Neuronal stem cell (in vitro differentiated cells): ENCODE data around the gene RFX4.

Source experiments
- DNase-seq: peaks from one replicate; pipeline ENCODE4 v3.0.0-alpha.2; 2013; ENCODE audit warnings: low spot score
- H2AFZ ChIP-seq: one replicate; pipeline ENCODE4 v1.6.1; 2013; ENCODE audit warnings: mild to moderate bottlenecking, low read length, inconsistent platforms
- H2AK5ac ChIP-seq: 2 replicates; pipeline ENCODE4 v1.6.1; 2013; ENCODE audit warnings: low read depth, mild to moderate bottlenecking, inconsistent platforms, low read length, moderate library complexity, mixed read lengths
- H2BK120ac ChIP-seq: 2 replicates; pipeline ENCODE4 v1.6.1; 2013; ENCODE audit warnings: low read depth, mild to moderate bottlenecking, inconsistent platforms, low read length, moderate library complexity, mixed read lengths
- H2BK12ac ChIP-seq: one replicate; pipeline ENCODE4 v1.6.1; 2013; ENCODE audit warnings: low read length, inconsistent platforms
- H2BK15ac ChIP-seq: 2 replicates; pipeline ENCODE4 v1.6.1; 2013; ENCODE audit warnings: mild to moderate bottlenecking, low read length, inconsistent platforms, mixed read lengths
- H2BK5ac ChIP-seq: one replicate; pipeline ENCODE4 v1.6.1; 2013; ENCODE audit warnings: inconsistent platforms, mild to moderate bottlenecking, low read length, moderate library complexity
- H3K14ac ChIP-seq: one replicate; pipeline ENCODE4 v1.6.1; 2013; ENCODE audit warnings: low read length, inconsistent platforms
- H3K18ac ChIP-seq: 2 replicates; pipeline ENCODE4 v1.6.1; 2013; ENCODE audit warnings: low read length, inconsistent platforms
- H3K23ac ChIP-seq: 2 replicates; pipeline ENCODE4 v1.6.1; 2013; ENCODE audit warnings: low read depth, mild to moderate bottlenecking, mixed read lengths, low read length, inconsistent platforms; ENCODE audit not compliant: poor library complexity
- H3K27ac ChIP-seq: replicated peaks from 3 replicates; pipeline ENCODE4 v1.5.1; 2013; ENCODE audit warnings: low read length, inconsistent platforms
- H3K27me3 ChIP-seq, 3 experiments: 2 replicates each; pipeline ENCODE4 v1.6.1; 2013; ENCODE audit warnings: low read length in 3 of 3, mild to moderate bottlenecking in 2 of 3, inconsistent platforms in 1 of 3, low read depth in 1 of 3, mixed read lengths in 1 of 3, moderate library complexity in 1 of 3; ENCODE audit not compliant: control insufficient read depth in 3 of 3, insufficient read depth in 3 of 3
- H3K36me3 ChIP-seq, 2 donors: replicated peaks in 1 of 2; 2 replicates each; pipeline ENCODE4 v1.6.1; 2013; ENCODE audit warnings: low read length in 2 of 2; ENCODE audit not compliant: control insufficient read depth in 2 of 2, insufficient read depth in 2 of 2
- H3K4ac ChIP-seq: 2 replicates; pipeline ENCODE4 v1.6.1; 2013; ENCODE audit warnings: inconsistent platforms, mild to moderate bottlenecking, low read length, moderate library complexity
- H3K4me1 ChIP-seq, 2 donors: 1 replicate in 1 of 2; 2 replicates in 1 of 2; pipeline ENCODE4 v1.6.1; 2013; ENCODE audit warnings: low read length in 2 of 2, low read depth in 1 of 2; ENCODE audit not compliant: control insufficient read depth in 2 of 2, insufficient read depth in 1 of 2
- H3K4me2 ChIP-seq: one replicate; pipeline ENCODE4 v1.6.1; 2013; ENCODE audit warnings: mild to moderate bottlenecking, low read length, inconsistent platforms; ENCODE audit not compliant: insufficient read depth, poor library complexity, severe bottlenecking
- H3K4me3 ChIP-seq, 2 donors: 2 replicates each; pipeline ENCODE4 v1.5.1; 2013; ENCODE audit warnings: low read length in 2 of 2, mild to moderate bottlenecking in 2 of 2, inconsistent platforms in 1 of 2, moderate library complexity in 1 of 2
- H3K79me1 ChIP-seq: one replicate; pipeline ENCODE4 v1.6.1; 2013; ENCODE audit warnings: low read depth, mild to moderate bottlenecking, inconsistent platforms, low read length, moderate library complexity
- H3K9ac ChIP-seq: one replicate; pipeline ENCODE4 v1.6.1; 2013; ENCODE audit warnings: mild to moderate bottlenecking, low read depth, low read length, inconsistent platforms; ENCODE audit not compliant: poor library complexity
- H3K9me3 ChIP-seq, 2 donors: replicated peaks in 1 of 2; 2 replicates each; pipeline versions ENCODE3 to v1.6.1; 2013; ENCODE audit warnings: low read length in 2 of 2, mild to moderate bottlenecking in 2 of 2, inconsistent platforms in 1 of 2, low read depth in 1 of 2, mixed read lengths in 1 of 2, moderate library complexity in 1 of 2; ENCODE audit not compliant: control insufficient read depth in 2 of 2, insufficient read depth in 1 of 2
- H4K8ac ChIP-seq: one replicate; pipeline ENCODE4 v1.6.1; 2013; ENCODE audit warnings: low read depth, mild to moderate bottlenecking, inconsistent platforms, low read length, moderate library complexity
- H4K91ac ChIP-seq: one replicate; pipeline ENCODE4 v1.6.1; 2013; ENCODE audit warnings: low read length, low read depth, mild to moderate bottlenecking, inconsistent platforms; ENCODE audit not compliant: poor library complexity
- WGBS, 2 donors: extraction: QIAGEN DNeasy Blood & Tissue Kit; methylation state at CpG; one replicate each; pipeline ENCODE4 v1.1.7; 2013; ENCODE audit warnings: missing lambda C conversion rate in 2 of 2, mixed read lengths in 1 of 2; ENCODE audit not compliant: insufficient read length in 2 of 2, insufficient replicate concordance in 1 of 2; ENCODE audit errors: extremely low coverage in 2 of 2; 5-methylcytosine and 5-hydroxymethylcytosine counted together

RFX4 gene

DNA sequence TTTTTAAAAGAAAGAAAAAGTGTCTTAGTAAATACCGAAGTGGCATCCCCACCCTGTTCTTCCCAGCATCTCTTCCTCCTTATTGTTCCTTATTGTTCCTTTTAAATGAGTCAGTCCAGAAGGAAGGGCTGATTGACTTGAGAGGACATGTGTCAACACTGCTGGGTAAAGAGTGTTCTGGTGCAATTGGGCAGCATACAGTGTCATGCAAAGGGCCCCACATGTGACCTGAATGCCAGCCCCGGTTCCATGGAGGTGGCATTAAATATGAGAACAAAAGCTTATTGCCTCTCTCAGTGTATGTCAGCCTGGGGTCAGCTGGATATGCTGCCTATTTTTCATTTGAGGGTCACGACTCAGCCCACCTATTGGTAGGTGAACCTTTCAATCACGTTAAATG, 132.8 kb downstream of the RFX4 start:
- no peak overlapping the region for H2BK120ac ChIP-seq
- H4K8ac ChIP-seq: no peak overlapping the region
- H3K4ac ChIP-seq: no peak overlapping the region
- no peak overlapping the region for H3K27ac ChIP-seq
- H3K27me3 ChIP-seq: no peaks in the 10 kb centered on the region
- H3K9me3 ChIP-seq: peaks cover 0 to 2% of the 10 kb centered on the region in 2 donors
- no peak overlapping the region for H3K4me3 ChIP-seq
- H3K23ac ChIP-seq: no peak overlapping the region
- H3K36me3 ChIP-seq: peaks cover 0 to 98% of the 10 kb centered on the region in 2 donors
- H2AK5ac ChIP-seq: no peak overlapping the region
- H3K79me1 ChIP-seq: no peaks in the 10 kb centered on the region
- no peak overlapping the region for H4K91ac ChIP-seq
- H3K4me2 ChIP-seq: no peak overlapping the region
- DNase-seq: no peak
- H2AFZ ChIP-seq: no peak overlapping the region
- H3K14ac ChIP-seq: no peak overlapping the region
- H3K9ac ChIP-seq: no peak overlapping the region
- peaks cover 0 to 9% of the 10 kb centered on the region in 2 donors for H3K4me1 ChIP-seq
- no peak overlapping the region for H2BK5ac ChIP-seq
- no CpG with 5 or more reads among the region's 4 CpGs for WGBS, 2 donors
- no peak overlapping the region for H3K18ac ChIP-seq
- H2BK12ac ChIP-seq: no peak overlapping the region
- no peak overlapping the region for H2BK15ac ChIP-seq

DNA sequence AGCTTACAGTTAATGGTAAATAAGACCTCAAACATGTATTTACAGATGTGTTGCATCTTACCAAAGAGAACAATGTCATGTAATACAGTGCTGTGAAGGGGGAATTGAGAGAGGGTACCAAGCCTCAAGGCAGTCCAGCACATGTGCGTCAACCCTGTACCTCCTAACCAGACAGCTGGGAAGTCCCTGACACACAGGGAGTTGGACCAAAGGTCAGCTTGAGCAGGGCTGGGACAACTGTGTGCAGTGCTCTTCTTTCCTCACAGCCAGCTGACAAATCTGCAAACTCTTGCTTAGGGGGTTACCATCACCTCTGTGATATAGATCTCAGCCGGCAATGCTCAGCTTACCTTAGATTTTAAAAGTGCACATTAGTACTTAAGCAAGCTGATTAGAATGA, 134.9 kb downstream of the RFX4 start:
- H2BK120ac ChIP-seq: no peak overlapping the region
- no peak overlapping the region for H2BK12ac ChIP-seq
- H3K9me3 ChIP-seq: peaks cover 0 to 2% of the 10 kb centered on the region in 2 donors
- H3K27me3 ChIP-seq: no peaks in the 10 kb centered on the region
- H3K4me2 ChIP-seq: no peak overlapping the region
- H2BK15ac ChIP-seq: no peak overlapping the region
- no peaks in the 10 kb centered on the region for H3K79me1 ChIP-seq
- no peak overlapping the region for H3K14ac ChIP-seq
- H2BK5ac ChIP-seq: no peak overlapping the region
- no peak overlapping the region for H3K9ac ChIP-seq
- H4K91ac ChIP-seq: no peak overlapping the region
- peaks cover 0 to 98% of the 10 kb centered on the region in 2 donors for H3K36me3 ChIP-seq
- H3K18ac ChIP-seq: peak overlapping the region; percentile 11
- no CpG with 5 or more reads among the region's 2 CpGs for WGBS, 2 donors
- H3K4me1 ChIP-seq: peaks cover 4 to 9% of the 10 kb centered on the region in 2 donors
- H3K27ac ChIP-seq: no peak overlapping the region
- H2AK5ac ChIP-seq: no peak overlapping the region
- no peak overlapping the region for H4K8ac ChIP-seq
- no peak overlapping the region for H2AFZ ChIP-seq
- H3K23ac ChIP-seq: no peak overlapping the region
- no peak overlapping the region for H3K4ac ChIP-seq
- no peak for DNase-seq
- no peak overlapping the region for H3K4me3 ChIP-seq

DNA sequence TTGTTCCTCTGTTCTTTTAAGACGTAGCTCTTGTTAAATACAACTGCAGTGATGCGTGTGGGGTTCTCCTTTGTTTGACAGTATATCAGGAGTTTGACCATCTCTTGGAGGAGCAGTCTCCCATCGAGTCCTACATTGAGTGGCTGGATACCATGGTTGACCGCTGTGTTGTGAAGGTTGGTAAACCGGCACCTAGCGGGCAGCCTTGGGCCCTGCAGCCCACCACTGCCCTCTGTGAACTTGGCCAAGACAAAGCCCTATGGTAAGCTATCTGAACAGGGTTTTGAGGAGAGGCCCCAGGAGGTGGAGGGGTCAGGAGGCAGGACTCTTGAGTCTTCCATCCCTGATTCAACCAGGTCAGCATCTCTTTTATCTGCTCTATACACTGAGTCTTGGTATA, 137.1 kb downstream of the RFX4 start:
- no peak overlapping the region for H2AFZ ChIP-seq
- no peak overlapping the region for H4K8ac ChIP-seq
- no peak overlapping the region for H3K9ac ChIP-seq
- H2BK12ac ChIP-seq: no peak overlapping the region
- H3K4me2 ChIP-seq: no peak overlapping the region
- H4K91ac ChIP-seq: no peak overlapping the region
- no peak overlapping the region for H2BK15ac ChIP-seq
- H3K27me3 ChIP-seq: no peaks in the 10 kb centered on the region
- peaks cover 7 to 18% of the 10 kb centered on the region in 2 donors for H3K4me1 ChIP-seq
- no peak overlapping the region for H3K18ac ChIP-seq
- no peak overlapping the region for H3K27ac ChIP-seq
- H3K9me3 ChIP-seq: peaks cover 0 to 2% of the 10 kb centered on the region in 2 donors
- H3K79me1 ChIP-seq: no peaks in the 10 kb centered on the region
- peaks cover 0 to 98% of the 10 kb centered on the region in 2 donors for H3K36me3 ChIP-seq
- WGBS, 2 donors: no CpG with 5 or more reads among the region's 6 CpGs
- H3K14ac ChIP-seq: no peak overlapping the region
- DNase-seq: no peak
- no peak overlapping the region for H3K4ac ChIP-seq
- H2BK5ac ChIP-seq: no peak overlapping the region
- H3K23ac ChIP-seq: no peak overlapping the region
- H3K4me3 ChIP-seq: no peak overlapping the region
- no peak overlapping the region for H2BK120ac ChIP-seq
- no peak overlapping the region for H2AK5ac ChIP-seq

DNA sequence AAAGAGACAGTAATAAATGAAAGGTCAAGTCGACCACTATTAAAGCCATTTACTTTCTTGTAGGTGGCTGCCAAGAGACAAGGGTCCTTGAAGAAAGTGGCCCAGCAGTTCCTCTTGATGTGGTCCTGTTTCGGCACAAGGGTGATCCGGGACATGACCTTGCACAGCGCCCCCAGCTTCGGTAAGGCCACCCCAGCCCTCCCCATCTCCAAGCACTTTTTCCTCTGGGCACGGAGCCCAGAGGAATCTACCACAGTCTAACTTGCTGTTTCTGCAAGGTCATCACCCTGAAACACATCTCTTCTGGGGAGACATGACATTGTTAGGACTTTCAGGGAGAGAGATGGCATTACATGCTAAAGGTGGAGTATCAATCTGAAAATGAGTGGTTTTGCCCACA, 137.9 kb downstream of the RFX4 start:
- H3K4ac ChIP-seq: no peak overlapping the region
- H3K79me1 ChIP-seq: no peaks in the 10 kb centered on the region
- H2AFZ ChIP-seq: no peak overlapping the region
- H3K14ac ChIP-seq: no peak overlapping the region
- WGBS, 2 donors: no CpG with 5 or more reads among the region's 6 CpGs
- H3K27ac ChIP-seq: no peak overlapping the region
- no peaks in the 10 kb centered on the region for H3K27me3 ChIP-seq
- no peak overlapping the region for H4K91ac ChIP-seq
- no peak overlapping the region for H3K18ac ChIP-seq
- H3K4me1 ChIP-seq: peaks cover 7 to 18% of the 10 kb centered on the region in 2 donors
- H2AK5ac ChIP-seq: no peak overlapping the region
- no peak overlapping the region for H4K8ac ChIP-seq
- no peak overlapping the region for H2BK5ac ChIP-seq
- DNase-seq: no peak
- no peak overlapping the region for H3K4me2 ChIP-seq
- peaks cover 0 to 98% of the 10 kb centered on the region in 2 donors for H3K36me3 ChIP-seq
- no peak overlapping the region for H2BK120ac ChIP-seq
- H3K4me3 ChIP-seq: no peak overlapping the region
- no peak overlapping the region for H3K23ac ChIP-seq
- H3K9me3 ChIP-seq: peaks cover 0 to 2% of the 10 kb centered on the region in 2 donors
- H2BK12ac ChIP-seq: no peak overlapping the region
- no peak overlapping the region for H2BK15ac ChIP-seq
- H3K9ac ChIP-seq: no peak overlapping the region
